Prostate gland (tissue), 2 donors: ENCODE measurements around the gene ZBTB40. TPM values are rescaled to one million over a fixed set of nuclear protein-coding genes. Genes with fewer than 3 reads are reported as not detected.

ENCODE experiments used
- DNase-seq: peaks from one replicate; pipeline ENCODE4 v3.0.0-alpha.2; 2019; ENCODE audit warnings: low spot score
- H3K27ac ChIP-seq, 2 donors: fragments of 200-600 bp; sonication (generic); 2 replicates each; pipeline ENCODE4 v1.5.1; 2017 to 2019
- H3K27me3 ChIP-seq: fragments of 200-600 bp; sonication (generic); replicated peaks from 2 replicates; pipeline ENCODE4 v1.5.1; 2019; ENCODE audit not compliant: insufficient read depth
- H3K36me3 ChIP-seq, 2 donors: fragments of 200-600 bp; sonication (generic); 1 replicate in 1 of 2; 2 replicates in 1 of 2; pipeline versions ENCODE4 v1.5.1 to v1.8.1; 2017 to 2019
- H3K4me1 ChIP-seq: fragments of 200-600 bp; sonication (generic); replicated peaks from 2 replicates; pipeline ENCODE4 v1.5.1; 2019
- H3K4me3 ChIP-seq, 2 donors: fragments of 200-600 bp; sonication (generic); 2 replicates each; pipeline ENCODE4 v1.5.1; 2017 to 2019
- H3K9me3 ChIP-seq: fragments of 200-600 bp; sonication (generic); 2 replicates; pipeline ENCODE4 v1.5.1; 2017
- POLR2A ChIP-seq: fragments of 450-650 bp; IDR thresholded peaks from one replicate; pipeline ENCODE4 v1.6.1; 2016; ENCODE audit warnings: antibody characterized with exemption, mild to moderate bottlenecking
- POLR2AphosphoS5 ChIP-seq: sonication (generic); formaldehyde crosslinking; IDR thresholded peaks from one replicate; pipeline ENCODE4 v1.6.1; 2017; ENCODE audit warnings: antibody characterized with exemption
- WGBS: methylation state at CpG from one replicate; pipeline ENCODE4 v1.1.5; 2018; 5-methylcytosine and 5-hydroxymethylcytosine counted together
- intact Hi-C: fragments of 100-400 bp; cut with DNase I; formaldehyde crosslinking; loops from one replicate; pipeline ENCODE4 v1.14.2; 2022
- total RNA-seq, 2 donors: library from RNA; depleted of rRNA; stranded (reverse); fragments of >200 nt; gene quantifications; one replicate each; pipeline ENCODE4 v1.1.0, GENCODE V29; 2016
- TF ChIP-seq, protein P1 (sequence below), 4 experiments: fragments of 200-600 bp in 2 of 4; fragments of 450-650 bp in 2 of 4; sonication (generic) in 2 of 4; IDR thresholded peaks; 1 replicate in 3 of 4; 2 replicates in 1 of 4; pipeline ENCODE4 v1.5.1; 2016 to 2019; ENCODE audit warnings: antibody characterized with exemption in 4 of 4, mild to moderate bottlenecking in 2 of 4, moderate library complexity in 2 of 4

ZBTB40 gene
- total RNA-seq, 2 donors from 2014 or later, result 18.2 to 26.3 TPM

DNA sequence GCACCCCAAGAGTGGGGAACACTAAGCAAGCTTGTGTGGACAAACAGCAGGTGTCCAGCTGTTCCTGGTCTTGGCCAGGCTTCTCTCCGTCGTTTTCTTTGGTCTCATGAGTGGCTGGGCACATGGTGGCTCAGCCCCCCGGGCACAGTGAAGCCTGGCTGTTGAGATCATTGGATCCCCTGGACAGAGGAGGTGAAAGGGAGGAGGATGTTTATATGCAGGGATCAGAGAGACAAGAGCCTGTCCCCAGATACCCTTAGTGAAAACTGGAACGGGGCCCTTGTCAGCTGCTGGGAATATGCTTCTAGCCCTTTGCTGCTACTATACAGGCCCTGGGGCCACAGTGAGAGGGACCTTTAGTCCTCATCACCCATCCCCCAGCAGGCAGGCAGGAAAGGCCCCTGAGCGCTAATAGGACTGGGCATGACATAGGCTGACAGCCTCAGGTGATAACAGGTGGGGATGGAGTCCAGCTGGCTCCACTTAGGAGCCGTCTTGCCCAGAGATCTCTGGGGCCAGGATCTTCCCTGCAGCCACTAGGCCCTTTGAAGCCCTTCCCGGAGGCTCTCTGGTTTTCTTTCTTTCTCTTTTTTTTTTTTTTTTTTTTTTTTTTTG lies 128.0 kb downstream of the ZBTB40 start:
- H3K27me3 ChIP-seq, result no peaks in the 10 kb centered on the region
- no peak for TF ChIP-seq POLR2A
- TF ChIP-seq POLR2AphosphoS5, result no peak
- TF ChIP-seq, protein P1, sequence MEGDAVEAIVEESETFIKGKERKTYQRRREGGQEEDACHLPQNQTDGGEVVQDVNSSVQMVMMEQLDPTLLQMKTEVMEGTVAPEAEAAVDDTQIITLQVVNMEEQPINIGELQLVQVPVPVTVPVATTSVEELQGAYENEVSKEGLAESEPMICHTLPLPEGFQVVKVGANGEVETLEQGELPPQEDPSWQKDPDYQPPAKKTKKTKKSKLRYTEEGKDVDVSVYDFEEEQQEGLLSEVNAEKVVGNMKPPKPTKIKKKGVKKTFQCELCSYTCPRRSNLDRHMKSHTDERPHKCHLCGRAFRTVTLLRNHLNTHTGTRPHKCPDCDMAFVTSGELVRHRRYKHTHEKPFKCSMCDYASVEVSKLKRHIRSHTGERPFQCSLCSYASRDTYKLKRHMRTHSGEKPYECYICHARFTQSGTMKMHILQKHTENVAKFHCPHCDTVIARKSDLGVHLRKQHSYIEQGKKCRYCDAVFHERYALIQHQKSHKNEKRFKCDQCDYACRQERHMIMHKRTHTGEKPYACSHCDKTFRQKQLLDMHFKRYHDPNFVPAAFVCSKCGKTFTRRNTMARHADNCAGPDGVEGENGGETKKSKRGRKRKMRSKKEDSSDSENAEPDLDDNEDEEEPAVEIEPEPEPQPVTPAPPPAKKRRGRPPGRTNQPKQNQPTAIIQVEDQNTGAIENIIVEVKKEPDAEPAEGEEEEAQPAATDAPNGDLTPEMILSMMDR (IDR thresholded peaks at IDR 0.05), result no peak
- H3K9me3 ChIP-seq, result no peaks in the 10 kb centered on the region
- no peak for DNase-seq
- H3K36me3 ChIP-seq, result no peaks in the 10 kb centered on the region
- no peak overlapping the region for H3K27ac ChIP-seq
- no peak overlapping the region for H3K4me3 ChIP-seq
- WGBS, result 23% methylated on average over 7 of the region's 7 CpGs
- intact Hi-C loops, result no loop called here
- H3K4me1 ChIP-seq, result no peaks in the 10 kb centered on the region

Other genes with a start within 250 kb of the ZBTB40 start
- gene EPHA8, start 111.6 kb downstream of the ZBTB40 start, total RNA-seq, result 1 to 10 TPM in 1 of 2 donors, under 1 TPM in 1; 0.05 to 4.1 TPM
- gene C1QA, start 184.8 kb downstream of the ZBTB40 start, total RNA-seq, result 10 to 100 TPM; 47.6 to 83.7 TPM
- 10 to 100 TPM; 54.8 to 76.9 TPM for gene C1QC, start 191.8 kb downstream of the ZBTB40 start, total RNA-seq
- 100 to 1,000 TPM; 106 to 151 TPM for gene C1QB, start 201.4 kb downstream of the ZBTB40 start, total RNA-seq